ENCODE data around the gene MAGI2.

The MAGI2 gene

GRCh38 chr7:79165225-79165624 is 288.2 kb downstream of the MAGI2 start:
- Histone ChIP-seq H3K4me1 (ENCODE audit: control insufficient read depth, insufficient read depth, low read length, poor library complexity, severe bottlenecking) (no peaks in the 10 kb centered on the region), H3K4me3 (ENCODE audit: insufficient read depth, low read depth, low read length, poor library complexity, severe bottlenecking) (no peak overlapping the region), H3K27me3 (replicated peaks; ENCODE audit: control insufficient read depth, insufficient read depth, low read length, poor library complexity, severe bottlenecking) (no peaks in the 10 kb centered on the region)

DNA sequence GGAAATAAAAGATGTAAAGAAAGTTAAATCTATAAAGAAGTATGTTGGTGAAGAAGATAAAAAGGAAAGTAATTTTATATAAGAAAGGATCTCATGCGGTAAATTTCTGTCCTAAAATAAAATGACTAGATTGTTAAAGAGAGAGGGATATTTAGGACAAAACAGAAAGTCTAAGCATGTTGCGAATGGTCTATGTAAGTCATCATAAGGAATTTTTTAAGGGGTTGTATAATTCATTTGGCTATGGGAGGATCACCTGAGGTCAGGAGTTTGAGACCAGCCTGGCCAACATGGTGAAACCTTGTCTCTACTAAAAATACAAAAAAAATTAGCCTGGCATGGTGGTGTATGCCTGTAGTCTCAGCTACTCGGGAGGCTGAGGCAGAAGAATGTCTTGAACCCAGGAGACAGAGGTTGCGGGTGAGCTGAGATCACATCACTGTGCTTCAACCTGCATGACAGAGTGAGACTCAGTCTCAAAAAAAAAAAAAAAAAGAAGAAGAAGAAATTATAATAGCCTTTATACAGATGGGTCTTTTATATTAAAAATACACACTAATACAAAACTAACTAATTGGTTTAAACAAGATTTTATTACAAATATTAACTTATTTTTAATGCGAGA is 294.3 kb downstream of the MAGI2 start:
- H3K27ac ChIP-seq (ENCODE audit: insufficient read depth, low read length, poor library complexity, severe bottlenecking): no peak overlapping the region
- H3K27me3 ChIP-seq (replicated peaks; ENCODE audit: control insufficient read depth, insufficient read depth, low read length, poor library complexity, severe bottlenecking): no peaks in the 10 kb centered on the region
- DNase-seq: no peak
- H3K9me3 ChIP-seq (ENCODE audit: control insufficient read depth, low read length): no peaks in the 10 kb centered on the region
- no peak overlapping the region for H3K4me3 ChIP-seq (ENCODE audit: insufficient read depth, low read depth, low read length, poor library complexity, severe bottlenecking)
- H3K36me3 ChIP-seq (ENCODE audit: control insufficient read depth, insufficient read depth, low read length): no peaks in the 10 kb centered on the region
- H3K4me1 ChIP-seq (ENCODE audit: control insufficient read depth, insufficient read depth, low read length, poor library complexity, severe bottlenecking): no peaks in the 10 kb centered on the region

More at GRCh38 chr7:79165225-79165624, 288.2 kb downstream of the MAGI2 start:
- Histone ChIP-seq H3K9me3 (ENCODE audit: control insufficient read depth, low read length) (no peaks in the 10 kb centered on the region), H3K27ac (ENCODE audit: insufficient read depth, low read length, poor library complexity, severe bottlenecking) (no peak overlapping the region), H3K36me3 (ENCODE audit: control insufficient read depth, insufficient read depth, low read length) (no peaks in the 10 kb centered on the region)
- DNase-seq: no peak

- Histone ChIP-seq H3K4me1 (ENCODE audit: control insufficient read depth, insufficient read depth, low read length, poor library complexity, severe bottlenecking) (no peaks in the 10 kb centered on the region), H3K9me3 (ENCODE audit: control insufficient read depth, low read length) (no peaks in the 10 kb centered on the region), H3K27ac (ENCODE audit: insufficient read depth, low read length, poor library complexity, severe bottlenecking) (no peak overlapping the region), H3K27me3 (replicated peaks; ENCODE audit: control insufficient read depth, insufficient read depth, low read length, poor library complexity, severe bottlenecking) (no peaks in the 10 kb centered on the region), H3K4me3 (ENCODE audit: insufficient read depth, low read depth, low read length, poor library complexity, severe bottlenecking) (no peak overlapping the region), H3K36me3 (ENCODE audit: control insufficient read depth, insufficient read depth, low read length) (no peaks in the 10 kb centered on the region)
- DNase-seq: no peak
Measured at GRCh38 chr7:79157281-79157680, 296.2 kb downstream of the MAGI2 start.

DNA sequence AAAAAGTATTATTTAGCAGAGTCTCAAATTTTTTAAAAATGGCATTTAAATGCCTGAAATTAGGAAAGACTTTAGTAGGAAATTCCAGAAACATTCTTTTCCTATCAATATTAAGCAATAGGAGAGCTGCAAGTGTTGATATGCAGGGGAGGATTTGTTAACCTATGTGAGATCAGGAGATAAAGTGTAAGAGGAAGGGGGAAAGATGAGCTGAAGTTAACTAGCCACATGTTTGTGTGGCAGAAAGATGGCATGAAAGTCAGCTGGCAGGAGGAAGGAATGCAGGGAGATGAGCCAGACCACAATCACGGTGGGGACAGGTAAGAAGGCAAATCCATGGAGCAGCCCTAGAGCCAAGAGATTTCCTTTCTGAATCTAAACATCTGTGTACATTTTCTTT is 303.6 kb downstream of the MAGI2 start:
- Histone ChIP-seq H3K36me3 (ENCODE audit: control insufficient read depth, insufficient read depth, low read length) (no peaks in the 10 kb centered on the region), H3K9me3 (ENCODE audit: control insufficient read depth, low read length) (no peaks in the 10 kb centered on the region), H3K4me3 (ENCODE audit: insufficient read depth, low read depth, low read length, poor library complexity, severe bottlenecking) (no peak overlapping the region), H3K27me3 (replicated peaks; ENCODE audit: control insufficient read depth, insufficient read depth, low read length, poor library complexity, severe bottlenecking) (no peaks in the 10 kb centered on the region), H3K4me1 (ENCODE audit: control insufficient read depth, insufficient read depth, low read length, poor library complexity, severe bottlenecking) (no peaks in the 10 kb centered on the region), H3K27ac (ENCODE audit: insufficient read depth, low read length, poor library complexity, severe bottlenecking) (no peak overlapping the region)
- DNase-seq: no peak

GRCh38 chr7:79142706-79143105 is 310.8 kb downstream of the MAGI2 start:
- Histone ChIP-seq H3K9me3 (ENCODE audit: control insufficient read depth, low read length) (no peaks in the 10 kb centered on the region), H3K4me1 (ENCODE audit: control insufficient read depth, insufficient read depth, low read length, poor library complexity, severe bottlenecking) (no peaks in the 10 kb centered on the region), H3K27ac (ENCODE audit: insufficient read depth, low read length, poor library complexity, severe bottlenecking) (no peak overlapping the region), H3K4me3 (ENCODE audit: insufficient read depth, low read depth, low read length, poor library complexity, severe bottlenecking) (no peak overlapping the region), H3K27me3 (replicated peaks; ENCODE audit: control insufficient read depth, insufficient read depth, low read length, poor library complexity, severe bottlenecking) (no peaks in the 10 kb centered on the region), H3K36me3 (ENCODE audit: control insufficient read depth, insufficient read depth, low read length) (no peaks in the 10 kb centered on the region)
- DNase-seq: no peak

- Histone ChIP-seq H3K4me1 (ENCODE audit: control insufficient read depth, insufficient read depth, low read length, poor library complexity, severe bottlenecking) (no peaks in the 10 kb centered on the region), H3K9me3 (ENCODE audit: control insufficient read depth, low read length) (no peaks in the 10 kb centered on the region), H3K36me3 (ENCODE audit: control insufficient read depth, insufficient read depth, low read length) (no peaks in the 10 kb centered on the region), H3K4me3 (ENCODE audit: insufficient read depth, low read depth, low read length, poor library complexity, severe bottlenecking) (no peak overlapping the region), H3K27ac (ENCODE audit: insufficient read depth, low read length, poor library complexity, severe bottlenecking) (no peak overlapping the region), H3K27me3 (replicated peaks; ENCODE audit: control insufficient read depth, insufficient read depth, low read length, poor library complexity, severe bottlenecking) (no peaks in the 10 kb centered on the region)
- DNase-seq: no peak
Measured at GRCh38 chr7:79141252-79141651, 312.2 kb downstream of the MAGI2 start.

DNA sequence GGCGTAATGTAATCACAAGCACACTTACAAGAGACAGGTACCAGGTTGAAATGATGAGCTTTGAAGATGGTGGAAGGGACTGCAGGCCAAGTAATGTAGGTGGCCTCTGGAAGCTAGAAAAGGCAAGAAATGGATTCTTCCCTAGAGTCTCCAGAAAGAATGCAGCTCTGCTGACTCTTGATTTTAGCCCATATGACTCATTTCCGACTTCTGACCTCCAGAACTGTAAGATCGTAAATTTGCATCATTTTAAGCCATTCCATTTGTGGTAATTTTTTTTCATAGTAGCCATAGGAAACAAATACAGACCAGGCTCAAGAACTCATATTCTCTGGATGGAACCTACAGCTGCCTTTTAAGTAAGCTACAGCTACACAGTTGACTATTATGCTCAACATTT is 315.5 kb downstream of the MAGI2 start:
- Histone ChIP-seq H3K36me3 (ENCODE audit: control insufficient read depth, insufficient read depth, low read length) (no peaks in the 10 kb centered on the region), H3K27me3 (replicated peaks; ENCODE audit: control insufficient read depth, insufficient read depth, low read length, poor library complexity, severe bottlenecking) (no peaks in the 10 kb centered on the region), H3K4me1 (ENCODE audit: control insufficient read depth, insufficient read depth, low read length, poor library complexity, severe bottlenecking) (no peaks in the 10 kb centered on the region), H3K4me3 (ENCODE audit: insufficient read depth, low read depth, low read length, poor library complexity, severe bottlenecking) (no peak overlapping the region), H3K27ac (ENCODE audit: insufficient read depth, low read length, poor library complexity, severe bottlenecking) (no peak overlapping the region), H3K9me3 (ENCODE audit: control insufficient read depth, low read length) (no peaks in the 10 kb centered on the region)
- DNase-seq: no peak

- DNase-seq: no peak
- no peaks in the 10 kb centered on the region for H3K27me3 ChIP-seq (replicated peaks; ENCODE audit: control insufficient read depth, insufficient read depth, low read length, poor library complexity, severe bottlenecking)
- no peak overlapping the region for H3K27ac ChIP-seq (ENCODE audit: insufficient read depth, low read length, poor library complexity, severe bottlenecking)
- H3K36me3 ChIP-seq (ENCODE audit: control insufficient read depth, insufficient read depth, low read length): no peaks in the 10 kb centered on the region
- H3K9me3 ChIP-seq (ENCODE audit: control insufficient read depth, low read length): no peaks in the 10 kb centered on the region
- no peaks in the 10 kb centered on the region for H3K4me1 ChIP-seq (ENCODE audit: control insufficient read depth, insufficient read depth, low read length, poor library complexity, severe bottlenecking)
- no peak overlapping the region for H3K4me3 ChIP-seq (ENCODE audit: insufficient read depth, low read depth, low read length, poor library complexity, severe bottlenecking)
Measured at GRCh38 chr7:79132844-79133451, 320.5 kb downstream of the MAGI2 start.

DNA sequence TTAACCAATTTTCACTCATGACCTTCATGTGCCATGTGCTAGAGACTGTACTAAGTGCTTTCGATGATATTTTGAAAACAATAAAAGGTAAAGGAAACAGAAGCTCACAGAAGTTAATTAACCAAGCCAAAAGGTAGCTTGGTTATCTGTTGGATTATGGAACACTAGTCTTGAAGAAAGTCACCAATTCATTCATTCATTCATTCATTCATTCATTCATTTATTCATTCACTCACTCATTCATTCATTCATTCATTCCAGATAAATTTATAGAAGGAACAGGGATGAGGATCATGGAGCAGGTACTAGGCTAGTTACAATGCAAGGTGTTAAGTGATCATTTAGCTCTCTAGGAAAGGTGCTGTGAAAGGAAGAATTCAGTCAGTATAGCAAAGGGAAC is 322.8 kb downstream of the MAGI2 start:
- Histone ChIP-seq H3K27me3 (replicated peaks; ENCODE audit: control insufficient read depth, insufficient read depth, low read length, poor library complexity, severe bottlenecking) (no peaks in the 10 kb centered on the region), H3K27ac (ENCODE audit: insufficient read depth, low read length, poor library complexity, severe bottlenecking) (no peak overlapping the region), H3K36me3 (ENCODE audit: control insufficient read depth, insufficient read depth, low read length) (no peaks in the 10 kb centered on the region), H3K4me1 (ENCODE audit: control insufficient read depth, insufficient read depth, low read length, poor library complexity, severe bottlenecking) (no peaks in the 10 kb centered on the region), H3K4me3 (ENCODE audit: insufficient read depth, low read depth, low read length, poor library complexity, severe bottlenecking) (no peak overlapping the region), H3K9me3 (ENCODE audit: control insufficient read depth, low read length) (no peaks in the 10 kb centered on the region)
- no peak for DNase-seq

- Histone ChIP-seq H3K27me3 (replicated peaks; ENCODE audit: control insufficient read depth, insufficient read depth, low read length, poor library complexity, severe bottlenecking) (no peaks in the 10 kb centered on the region), H3K27ac (ENCODE audit: insufficient read depth, low read length, poor library complexity, severe bottlenecking) (no peak overlapping the region), H3K4me1 (ENCODE audit: control insufficient read depth, insufficient read depth, low read length, poor library complexity, severe bottlenecking) (no peaks in the 10 kb centered on the region), H3K4me3 (ENCODE audit: insufficient read depth, low read depth, low read length, poor library complexity, severe bottlenecking) (no peak overlapping the region), H3K9me3 (ENCODE audit: control insufficient read depth, low read length) (no peaks in the 10 kb centered on the region), H3K36me3 (ENCODE audit: control insufficient read depth, insufficient read depth, low read length) (no peaks in the 10 kb centered on the region)
- DNase-seq: no peak
Measured at GRCh38 chr7:79124331-79124730, 329.1 kb downstream of the MAGI2 start.
